CD4-positive, alpha-beta T cell treated with Interferon gamma for 1 hour (primary cell): ENCODE data around the gene CPN2.

Experiments used
- DNase-seq: peaks from one replicate; pipeline ENCODE4 v3.0.0-alpha.2; 2020

Gene CPN2

DNA sequence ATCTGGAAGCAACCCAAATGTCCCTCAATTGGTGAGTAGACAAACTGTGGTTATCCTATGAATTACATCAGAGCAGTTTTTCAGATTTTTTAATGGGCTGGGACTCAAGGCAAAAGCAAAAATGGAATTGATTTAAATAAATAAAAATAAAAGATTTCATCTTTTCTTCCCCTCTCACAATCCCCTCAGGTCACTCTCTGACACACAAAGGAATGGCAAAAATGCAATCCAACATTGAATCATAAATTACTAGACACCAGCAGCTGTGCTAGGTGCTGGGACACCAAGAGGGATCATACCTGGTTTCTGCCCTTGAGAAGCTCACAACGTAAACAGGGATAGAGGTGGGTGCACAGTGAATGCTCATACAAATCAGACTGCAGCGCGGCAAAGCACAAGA is 58.8 kb downstream of the CPN2 start:
- no peak for DNase-seq
